Right kidney (tissue), 1 donor: Measurements from ENCODE around the gene CENPP.

ENCODE experiments used
- DNase-seq: peaks from one replicate; pipeline ENCODE4 v3.0.0-alpha.2; 2016

CENPP gene

DNA sequence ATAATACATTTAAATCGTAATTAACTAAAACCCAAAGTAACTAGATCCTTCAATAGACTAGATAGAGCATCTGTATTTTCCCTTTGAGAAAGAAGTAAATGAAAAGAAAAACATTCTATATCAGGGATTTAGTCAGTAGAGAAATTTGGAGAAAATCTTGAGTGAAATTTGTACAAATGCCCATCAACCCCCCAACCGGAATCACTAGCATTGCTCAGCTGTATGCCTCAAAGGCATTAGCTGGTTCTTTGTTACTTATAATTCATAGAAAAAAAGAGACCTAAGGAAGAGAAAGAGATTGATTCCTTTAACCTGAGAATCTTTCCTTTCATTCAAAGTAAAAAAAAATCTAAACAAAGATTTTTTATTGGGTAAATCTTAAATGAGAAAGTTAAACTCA lies 97.9 kb downstream of the CENPP start:
- DNase-seq = no peak

DNA sequence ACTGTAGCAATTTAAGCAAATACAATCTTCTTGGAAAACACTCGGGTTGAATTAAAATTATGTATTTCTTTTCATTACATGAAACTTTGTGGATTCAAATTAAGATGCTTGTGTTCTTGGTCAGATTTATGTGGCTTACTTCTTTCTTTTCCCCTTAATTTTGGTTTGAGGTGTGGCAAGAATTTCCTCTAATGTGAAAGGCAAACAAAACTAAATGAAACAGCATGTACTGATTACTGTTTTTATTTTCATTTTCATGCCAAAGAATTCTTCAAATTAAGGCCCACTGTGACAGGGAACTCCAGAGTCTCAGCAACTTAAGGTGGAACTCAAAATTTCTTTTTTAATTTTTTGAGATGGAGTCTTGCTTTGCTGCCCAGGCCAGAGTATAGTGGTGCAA lies 98.6 kb downstream of the CENPP start, which contains the start of gene OMD:
Gene OMD (minus strand): TSS at position 132 of the 400 bp plus-strand sequence. CDS start 6,913 bp downstream, outside the sequence.
- no peak for DNase-seq

DNA sequence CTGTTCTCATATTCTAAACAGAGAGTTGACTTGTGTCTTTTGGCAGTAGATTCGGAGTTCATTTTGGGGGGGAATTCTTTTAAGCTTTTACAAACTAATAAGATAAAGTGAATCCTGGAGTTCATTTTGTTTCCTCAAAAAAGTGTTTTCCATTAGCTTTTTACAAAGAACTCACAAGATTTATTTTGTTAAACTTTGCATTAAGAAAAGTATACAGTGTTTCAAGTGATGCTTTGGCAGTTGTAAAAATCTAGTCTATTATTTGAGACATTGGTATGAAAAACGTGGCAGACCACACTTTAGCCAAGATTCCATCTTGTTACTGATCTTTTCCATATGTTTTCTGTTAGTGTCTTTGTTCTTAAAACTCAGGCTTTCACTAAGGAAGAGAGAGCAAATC lies 99.7 kb downstream of the CENPP start:
- DNase-seq = no peak

DNA sequence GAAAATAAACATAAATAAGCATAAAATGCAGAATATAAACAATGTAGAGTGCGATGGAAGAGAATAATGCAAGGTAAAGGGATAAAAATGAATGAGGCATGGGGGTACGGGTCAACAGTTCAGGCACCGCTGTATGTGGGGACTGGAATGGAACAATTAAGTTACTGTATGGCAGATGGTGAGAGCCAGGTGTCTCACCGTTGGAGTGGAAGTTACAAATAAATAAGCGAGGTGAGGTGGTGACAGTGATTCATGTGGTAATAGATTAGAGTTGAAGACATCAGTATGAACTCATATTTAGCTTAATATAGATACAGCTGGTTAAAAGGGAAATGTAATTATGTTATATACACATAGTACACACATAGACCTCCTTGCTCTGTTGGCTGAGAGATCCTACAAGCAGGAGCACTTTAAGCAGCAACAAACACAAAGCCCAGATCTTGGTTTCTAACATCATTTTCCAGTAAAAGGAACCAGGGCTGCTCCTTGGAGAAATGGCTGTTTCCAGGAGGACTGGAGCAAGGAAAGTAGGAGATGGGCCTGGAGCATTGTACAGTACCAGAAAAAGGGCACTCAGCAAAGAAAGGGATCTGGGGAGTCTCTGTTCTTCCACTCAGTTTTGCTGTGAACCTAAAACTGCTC lies 100.9 kb downstream of the CENPP start:
- DNase-seq = no peak

DNA sequence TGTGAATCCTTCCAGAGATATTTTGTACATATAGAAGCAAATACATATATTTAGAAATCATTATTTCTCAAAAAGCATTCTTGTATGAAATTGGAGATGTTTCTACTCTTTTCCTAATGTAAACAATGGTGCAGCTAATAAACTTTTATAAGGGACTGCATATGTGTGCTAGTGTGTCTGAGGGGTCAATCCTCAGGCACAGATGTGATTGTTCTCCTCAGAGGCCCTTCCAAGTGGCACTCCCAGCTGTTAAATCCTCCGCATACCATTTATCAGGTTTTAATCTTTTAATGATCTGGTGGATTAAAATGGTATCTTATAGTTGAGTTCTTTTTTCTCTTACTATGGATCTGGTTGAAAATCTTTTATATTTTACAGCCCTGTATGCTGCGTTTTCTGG lies 104.1 kb downstream of the CENPP start:
- DNase-seq = no peak

DNA sequence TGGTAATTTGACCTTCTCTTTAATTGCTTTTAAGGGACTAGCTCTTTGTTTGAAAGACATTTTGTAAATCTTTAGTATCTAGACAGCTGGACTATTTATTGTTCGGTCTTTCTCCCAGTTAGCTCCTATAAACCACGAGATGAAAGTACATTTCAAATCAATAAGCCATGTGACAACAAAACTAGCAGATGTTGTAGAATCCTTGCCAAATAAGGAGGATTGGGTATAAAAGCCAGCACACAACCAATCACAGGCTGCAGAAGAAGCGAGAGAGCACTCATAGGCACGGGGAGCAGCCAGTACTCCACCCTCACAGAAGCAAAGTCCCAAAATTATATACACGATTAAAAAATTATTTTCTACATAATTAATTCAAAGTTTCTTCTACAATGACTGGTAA lies 106.6 kb downstream of the CENPP start:
- DNase-seq = no peak

DNA sequence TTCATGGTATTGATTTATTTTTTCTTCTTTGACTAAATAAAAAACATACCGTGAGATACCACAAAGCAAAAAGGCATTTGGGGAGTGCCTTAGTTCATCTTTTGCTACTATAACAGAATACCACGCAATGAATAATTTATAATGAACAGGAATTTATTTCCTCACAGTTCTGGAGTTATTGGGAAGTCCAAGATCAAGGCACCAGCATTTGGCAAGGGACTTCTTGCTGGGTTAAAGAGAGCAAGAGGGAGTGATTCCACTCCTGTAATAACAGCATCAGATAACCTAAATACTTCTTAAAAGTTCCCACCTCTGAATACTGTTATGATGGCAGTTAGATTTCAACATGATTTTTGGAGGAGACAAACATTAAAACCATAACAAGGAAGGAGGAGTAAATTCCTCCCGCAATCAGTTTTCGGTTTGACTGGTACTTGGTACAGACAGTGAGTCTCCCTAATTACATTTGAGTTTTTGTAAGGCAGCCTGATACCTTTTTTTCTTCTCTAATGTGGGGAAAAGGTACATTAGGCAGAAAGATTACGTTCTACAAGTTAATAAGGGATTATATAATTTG lies 107.3 kb downstream of the CENPP start:
- no peak for DNase-seq

DNA sequence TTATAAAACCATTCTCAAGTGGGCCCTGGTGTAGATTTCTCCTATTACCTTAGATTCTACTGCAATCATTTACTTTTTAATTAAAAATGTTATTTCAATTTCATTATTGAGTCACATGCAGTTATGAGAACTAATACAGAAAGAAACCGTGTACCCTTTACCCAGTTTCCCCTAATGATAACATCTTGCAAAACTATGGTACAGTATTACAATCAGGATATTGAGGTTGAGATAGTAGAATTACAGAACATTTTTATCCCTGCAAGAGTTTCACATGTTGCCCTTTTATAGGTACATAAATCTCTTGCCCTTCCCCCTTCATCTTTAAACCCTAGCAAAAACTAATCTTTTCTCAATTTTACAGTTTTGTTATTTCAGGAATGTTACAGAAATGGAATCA lies 109.5 kb downstream of the CENPP start:
- no peak for DNase-seq

DNA sequence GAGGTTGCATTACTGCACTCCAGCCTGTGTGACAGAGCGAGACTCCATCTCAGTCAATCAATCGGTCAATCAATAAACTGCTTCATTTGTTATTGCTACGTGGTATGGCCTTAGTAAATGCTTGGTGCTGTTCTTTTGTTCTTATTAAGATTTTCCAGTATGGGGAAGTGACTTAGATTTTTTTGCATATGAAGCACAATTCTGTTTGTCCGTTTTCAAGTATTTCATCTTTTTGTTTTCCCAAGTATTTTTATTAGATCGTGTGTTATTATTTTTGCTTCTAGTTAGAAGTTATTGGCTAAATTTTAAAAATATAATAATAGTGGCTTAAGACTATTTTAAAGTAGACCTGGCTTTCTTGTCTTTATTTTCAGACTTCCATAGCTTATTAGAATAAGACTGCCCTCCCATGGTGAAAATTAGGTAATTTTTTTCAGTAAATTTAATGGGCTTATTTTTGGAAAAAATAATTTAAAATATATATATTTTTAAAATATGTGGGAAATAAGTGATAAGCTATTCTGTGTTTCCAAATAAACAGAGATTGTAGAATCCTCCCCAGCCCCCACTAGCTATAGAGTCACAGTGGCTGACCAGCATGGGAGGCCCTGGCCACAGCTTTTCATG lies 113.3 kb downstream of the CENPP start:
- no peak for DNase-seq

DNA sequence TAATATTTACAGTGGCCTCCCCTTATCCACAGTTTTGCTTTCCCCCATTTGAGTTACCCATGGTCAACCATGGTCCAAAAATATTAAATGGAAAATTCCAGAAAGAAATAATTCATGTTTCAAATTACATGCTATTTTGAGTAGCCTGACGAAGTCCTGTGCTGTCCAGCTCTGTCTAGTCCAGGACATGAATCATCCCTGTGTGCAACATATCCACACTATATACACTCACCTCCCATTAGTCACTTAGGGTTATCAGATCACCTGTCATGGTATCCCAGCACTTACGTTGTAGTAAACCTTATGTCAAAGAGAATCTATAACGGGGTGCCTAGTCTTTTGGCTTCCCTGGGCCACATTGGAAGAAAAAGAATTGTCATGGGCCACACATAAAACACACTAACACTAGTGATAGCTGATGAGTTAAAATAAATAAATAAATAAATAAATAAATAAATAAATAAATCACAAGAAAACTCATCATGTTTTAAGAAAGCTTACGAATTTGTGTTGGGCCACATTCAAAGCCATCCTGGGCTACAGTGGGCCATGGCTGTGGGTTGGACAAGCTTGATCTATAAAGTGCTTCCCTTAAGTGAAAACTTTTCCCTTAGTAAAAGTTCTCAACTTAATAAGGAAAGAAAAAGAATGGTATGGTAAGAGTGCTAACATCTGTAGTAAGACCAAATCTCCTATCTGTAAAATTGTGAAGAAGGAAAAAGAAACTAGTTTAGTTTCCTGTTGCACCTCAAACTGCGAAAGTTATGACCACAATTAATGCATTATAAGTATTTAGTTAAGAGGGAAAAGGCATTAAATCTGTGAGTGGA lies 114.4 kb downstream of the CENPP start:
- DNase-seq = no peak

DNA sequence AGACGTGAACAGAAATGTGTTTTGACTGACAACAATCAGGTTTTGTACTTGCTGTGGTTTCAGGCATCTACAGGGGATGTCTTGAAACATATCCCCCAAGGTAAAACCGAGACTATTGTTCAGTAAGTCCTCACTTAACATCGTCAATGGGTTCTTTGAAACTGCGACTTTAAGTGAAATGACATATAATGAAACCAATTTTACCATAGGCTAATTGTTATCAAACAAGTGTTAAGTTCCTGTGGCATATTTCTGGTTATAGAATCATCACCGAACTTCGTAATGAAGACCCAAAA lies 114.9 kb downstream of the CENPP start:
- DNase-seq = no peak

DNA sequence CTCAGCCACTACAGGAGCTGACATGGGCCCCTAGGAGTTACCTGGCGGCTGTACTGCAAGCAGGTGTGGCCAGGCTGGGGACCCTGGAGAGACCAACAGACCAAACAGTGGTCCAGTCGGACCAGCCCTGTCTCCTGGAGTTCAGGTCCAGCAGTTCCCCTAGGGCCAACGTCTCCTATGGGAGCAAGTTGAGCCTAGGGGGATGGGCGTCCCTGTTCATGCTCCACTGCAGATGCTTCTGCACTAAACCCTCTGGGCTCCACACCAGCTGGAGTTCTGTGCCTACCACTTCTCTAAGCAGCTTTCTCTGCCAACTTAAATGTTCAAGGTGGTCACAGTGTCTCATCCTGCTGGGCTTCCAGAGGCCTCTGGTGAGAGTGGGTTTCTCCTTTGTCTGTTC lies 119.1 kb downstream of the CENPP start:
- DNase-seq = no peak

DNA sequence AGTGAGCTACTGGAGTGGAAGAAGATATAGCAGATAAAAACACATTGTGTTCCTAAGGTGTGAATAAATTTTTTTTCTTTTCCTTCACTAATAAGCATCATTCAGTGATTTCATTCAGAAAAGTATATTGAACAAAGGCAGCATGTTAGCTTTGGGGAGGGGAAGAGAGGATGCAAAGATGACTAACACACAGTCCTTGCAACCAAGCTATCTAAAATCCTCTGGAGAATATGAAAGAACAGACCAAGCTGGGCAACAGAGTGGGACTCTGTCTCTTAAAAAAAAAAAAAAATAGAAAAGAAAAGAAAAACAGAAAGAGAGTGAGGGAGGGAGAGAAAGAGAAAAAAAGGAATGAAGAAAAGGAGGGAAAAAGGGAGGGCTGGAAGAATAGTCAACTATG lies 120.8 kb downstream of the CENPP start:
- DNase-seq = no peak

DNA sequence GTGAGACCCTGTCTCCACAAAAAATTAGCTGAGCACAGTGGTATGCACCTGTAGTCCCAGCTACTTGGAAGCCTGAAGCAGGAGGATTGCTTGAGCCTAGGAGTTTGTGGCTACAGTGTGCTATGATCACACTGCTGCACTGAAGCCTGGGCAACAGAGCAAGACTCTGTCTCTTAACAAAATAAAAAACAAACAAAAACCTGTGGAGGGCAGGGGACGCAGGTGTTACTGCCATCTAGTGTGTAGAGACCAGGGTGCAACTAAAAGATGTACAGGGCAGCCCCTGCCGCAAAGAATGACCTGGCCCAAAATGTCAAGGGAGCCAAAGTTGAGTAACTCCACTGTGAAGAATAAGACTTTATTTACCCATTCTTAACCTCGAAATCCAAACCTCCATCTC lies 129.5 kb downstream of the CENPP start:
- DNase-seq = no peak

DNA sequence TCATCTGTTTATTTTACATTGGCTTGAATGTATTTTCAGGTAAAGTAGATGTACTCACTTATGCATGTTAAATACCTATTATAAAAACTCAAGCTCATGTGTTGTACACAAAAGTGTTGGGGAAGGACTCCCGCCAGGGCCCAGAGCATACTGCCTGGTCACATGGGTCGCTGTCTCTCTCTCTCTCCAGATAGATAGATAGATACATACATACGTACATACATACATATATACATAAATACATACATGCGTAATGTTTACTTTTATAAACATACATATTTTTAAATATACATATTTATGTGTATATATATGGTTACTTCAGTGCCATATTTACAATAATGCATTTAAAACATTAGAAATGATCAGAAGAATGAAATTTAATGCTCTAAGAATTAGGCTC lies 131.8 kb downstream of the CENPP start:
- no peak for DNase-seq

DNA sequence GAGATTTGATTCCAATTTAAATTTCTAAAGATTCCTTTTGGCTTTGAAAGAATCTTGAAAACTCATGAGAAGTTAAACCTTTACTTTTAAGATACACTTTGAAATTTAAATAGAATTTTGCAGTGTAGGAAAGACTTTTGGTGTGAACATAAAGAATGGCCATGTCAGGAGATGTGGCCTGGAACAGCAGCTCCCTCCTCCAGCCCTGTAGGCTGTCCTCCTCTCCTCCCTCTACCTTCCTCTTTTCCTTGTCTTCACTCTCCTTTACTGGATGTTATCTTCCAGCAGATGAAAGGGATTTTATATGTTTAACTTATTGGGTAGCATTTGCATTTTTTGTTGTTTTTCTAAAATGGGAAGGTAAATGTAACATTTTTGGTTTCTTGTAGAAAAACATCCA lies 137.6 kb downstream of the CENPP start:
- DNase-seq = no peak

DNA sequence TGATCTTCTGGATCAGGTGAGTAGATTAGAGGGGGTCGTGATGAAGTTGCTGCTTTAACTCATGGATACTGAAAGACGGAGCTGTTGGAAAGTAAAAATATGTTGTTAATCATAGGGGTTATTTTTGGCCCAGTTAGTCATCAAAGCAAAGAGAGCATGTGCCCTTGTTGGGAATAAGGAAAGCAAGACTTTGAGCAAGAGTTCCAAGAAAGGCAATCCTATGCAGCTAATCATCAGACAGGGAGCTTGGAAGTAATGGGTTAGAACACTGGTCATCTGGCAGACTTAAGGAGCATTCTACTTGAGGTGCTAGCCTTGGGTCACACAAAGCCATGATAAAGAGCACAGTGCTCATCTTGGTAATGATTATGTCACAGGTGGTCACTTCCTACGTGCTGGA lies 138.2 kb downstream of the CENPP start:
- no peak for DNase-seq

DNA sequence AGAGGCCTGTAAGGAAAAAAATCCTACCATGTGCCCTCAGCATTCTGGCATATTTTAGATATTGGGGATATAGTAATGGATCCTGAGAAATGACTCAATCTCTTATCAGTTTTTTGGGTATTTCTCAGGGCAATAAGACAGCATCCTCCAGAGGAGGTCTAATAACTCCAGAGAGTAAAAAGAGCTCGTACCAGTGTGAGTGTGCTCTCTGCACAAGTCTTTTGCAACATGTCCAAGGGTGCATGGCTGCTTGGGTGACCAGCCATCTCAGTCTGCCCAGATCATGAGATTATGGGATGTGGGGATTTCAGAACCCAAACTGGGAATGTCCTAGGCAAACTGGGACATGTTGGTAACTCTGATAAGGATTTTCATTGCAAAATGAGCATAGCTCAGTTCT lies 141.3 kb downstream of the CENPP start:
- no peak for DNase-seq

DNA sequence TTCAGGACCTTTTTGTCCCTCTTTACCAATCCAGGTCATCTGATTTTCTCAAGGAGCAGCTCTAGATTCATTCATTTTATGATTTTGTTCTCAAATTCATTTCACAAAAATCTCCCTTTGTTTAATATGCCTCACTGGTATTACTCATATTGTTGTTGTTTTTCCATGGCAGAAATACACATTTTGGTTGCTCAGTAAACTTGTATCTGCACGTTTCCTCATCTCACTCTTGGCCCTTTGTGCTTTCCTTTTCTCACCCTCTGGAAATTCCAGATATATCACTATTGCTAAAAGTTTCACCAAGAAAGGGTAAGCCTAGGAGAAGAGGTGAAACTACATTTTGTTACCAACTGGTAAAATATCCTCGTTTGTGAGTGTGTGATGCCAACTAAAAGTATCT lies 141.8 kb downstream of the CENPP start:
- DNase-seq = no peak

DNA sequence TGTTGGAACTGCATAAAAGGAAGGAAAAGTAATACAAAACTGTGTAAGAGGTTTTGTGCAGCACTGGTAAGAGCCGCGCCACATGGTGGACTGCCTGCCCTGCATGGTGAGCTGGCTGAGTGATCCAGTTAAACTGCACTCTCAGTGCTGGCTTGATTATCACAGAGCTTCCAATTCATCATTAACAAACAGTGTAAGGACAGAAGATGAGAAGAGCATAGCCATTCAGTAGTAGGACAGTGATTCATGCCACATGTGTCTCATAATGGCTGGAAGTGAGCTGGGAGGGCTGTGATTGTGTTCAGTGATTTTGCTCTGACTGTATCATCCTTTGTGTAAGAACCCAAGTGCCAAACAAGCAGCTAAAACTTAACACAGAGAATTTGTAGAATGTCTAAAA lies 142.5 kb downstream of the CENPP start:
- DNase-seq = no peak

DNA sequence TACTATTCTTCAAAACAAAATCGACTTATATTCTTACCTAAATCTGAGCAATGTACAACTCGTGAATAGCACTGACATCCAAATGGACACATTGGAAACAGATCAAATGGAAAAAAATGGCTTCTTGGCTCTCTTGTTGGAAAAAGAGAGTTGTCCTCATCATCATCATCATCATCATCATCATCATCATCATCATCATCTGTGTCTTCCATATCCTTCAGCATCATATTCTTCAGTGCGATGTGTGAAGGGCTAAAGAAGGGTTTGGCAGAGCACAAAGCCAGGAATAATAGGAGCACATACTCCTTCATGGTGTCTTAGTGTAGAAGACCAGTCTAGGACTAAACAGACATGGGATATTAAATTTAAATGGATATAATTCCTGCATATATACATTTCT lies 148.8 kb downstream of the CENPP start:
- DNase-seq = no peak

DNA sequence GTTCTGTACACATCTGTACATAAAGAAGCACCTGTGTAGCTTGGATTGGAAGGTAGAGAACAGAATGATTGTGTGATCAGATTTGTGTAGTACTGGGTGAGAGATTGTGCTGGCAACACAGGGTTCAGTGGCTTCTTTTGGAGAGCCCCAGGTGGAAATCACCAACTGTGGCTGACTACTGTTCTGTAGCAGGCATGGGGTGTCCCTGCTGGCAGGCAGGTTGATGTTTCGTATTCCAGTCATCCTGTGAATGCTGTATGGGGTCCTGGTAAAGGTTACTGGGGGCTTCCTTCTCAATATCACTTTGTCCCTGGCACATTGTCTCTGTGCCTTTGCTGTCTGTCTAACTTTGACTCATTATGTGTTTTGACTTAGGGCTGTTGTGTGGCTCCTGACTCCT lies 151.2 kb downstream of the CENPP start:
- no peak for DNase-seq

DNA sequence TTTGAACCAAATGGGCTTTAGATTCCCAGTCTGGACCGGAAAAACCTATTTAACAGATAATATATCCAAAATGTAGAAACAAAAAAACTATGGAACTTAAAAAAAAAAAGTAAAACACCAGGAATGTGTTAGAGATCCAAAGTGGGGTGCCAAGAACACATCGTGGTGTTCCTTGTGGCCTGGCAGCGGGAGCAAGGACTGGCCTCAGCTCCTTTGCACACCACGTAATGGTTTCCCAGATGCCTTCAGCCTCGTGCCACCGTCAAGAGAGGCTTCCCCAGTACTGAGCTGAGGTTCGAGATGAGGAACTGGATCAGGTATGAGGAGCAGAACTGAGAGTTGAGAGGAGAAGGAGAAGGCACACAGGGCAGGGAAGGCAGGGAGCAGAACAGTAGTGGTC lies 153.0 kb downstream of the CENPP start:
- no peak for DNase-seq

DNA sequence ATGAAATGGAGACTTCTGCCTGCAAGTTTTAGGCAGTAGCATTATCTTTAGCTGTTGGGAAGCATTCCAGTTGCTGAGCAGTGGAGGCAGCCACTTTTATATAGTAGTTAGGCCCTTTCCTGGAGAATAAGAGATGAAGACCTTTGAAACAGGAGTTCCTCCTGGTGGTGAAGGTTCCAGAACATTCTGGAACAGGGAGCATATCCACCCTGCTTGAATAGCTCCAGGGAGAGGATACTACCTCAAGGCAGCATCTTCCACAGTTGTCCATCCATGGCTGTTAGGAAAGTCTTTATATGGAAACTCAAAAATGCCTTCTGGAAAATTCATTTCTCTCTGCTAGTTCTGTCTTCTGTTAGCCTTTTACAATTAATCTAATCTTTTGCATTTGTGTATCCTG lies 153.6 kb downstream of the CENPP start:
- no peak for DNase-seq
